Mesenchymal stem cell (in vitro differentiated cells and primary cell): Measurements from ENCODE around the gene ENTHD1.

ENCODE experiments used
- DNase-seq: peaks from one replicate; pipeline ENCODE4 v3.0.0-alpha.2; 2013
- H2AFZ ChIP-seq: one replicate; pipeline ENCODE4 v1.6.1; 2013; ENCODE audit warnings: low read depth, mild to moderate bottlenecking, control low read depth, inconsistent platforms, low read length, moderate library complexity
- H2AK5ac ChIP-seq: 2 replicates; pipeline ENCODE4 v1.6.1; 2013; ENCODE audit warnings: low read length, moderate library complexity, mild to moderate bottlenecking, inconsistent platforms; ENCODE audit not compliant: severe bottlenecking
- H2BK120ac ChIP-seq: one replicate; pipeline ENCODE4 v1.6.1; 2013; ENCODE audit warnings: low read depth, mild to moderate bottlenecking, inconsistent platforms, low read length, moderate library complexity
- H2BK12ac ChIP-seq, 2 experiments: one replicate each; pipeline ENCODE4 v1.6.1; 2013; ENCODE audit warnings: inconsistent platforms in 2 of 2, low read length in 2 of 2, mild to moderate bottlenecking in 2 of 2, moderate library complexity in 2 of 2, control low read depth in 1 of 2
- H2BK15ac ChIP-seq: one replicate; pipeline ENCODE4 v1.6.1; 2013; ENCODE audit warnings: mild to moderate bottlenecking, low read depth, inconsistent platforms; ENCODE audit not compliant: poor library complexity, severe bottlenecking
- H2BK5ac ChIP-seq: 2 replicates; pipeline ENCODE4 v1.6.1; 2013; ENCODE audit warnings: low read depth, mild to moderate bottlenecking, low read length, control low read depth, inconsistent platforms; ENCODE audit not compliant: poor library complexity, severe bottlenecking
- H3K14ac ChIP-seq, 2 experiments: one replicate each; pipeline ENCODE4 v1.6.1; 2013; ENCODE audit warnings: inconsistent platforms in 2 of 2, low read length in 2 of 2, control low read depth in 1 of 2, mild to moderate bottlenecking in 1 of 2, moderate library complexity in 1 of 2
- H3K18ac ChIP-seq, 2 experiments: one replicate each; pipeline ENCODE4 v1.6.1; 2013; ENCODE audit warnings: inconsistent platforms in 2 of 2, low read length in 2 of 2, control low read depth in 1 of 2, low read depth in 1 of 2, mild to moderate bottlenecking in 1 of 2
- H3K23ac ChIP-seq, 2 experiments: one replicate each; pipeline ENCODE4 v1.6.1; 2013; ENCODE audit warnings: inconsistent platforms in 2 of 2, low read length in 2 of 2, mild to moderate bottlenecking in 2 of 2, moderate library complexity in 2 of 2, control low read depth in 1 of 2
- H3K27ac ChIP-seq: 2 replicates; pipeline ENCODE4 v1.5.1; 2013; ENCODE audit warnings: mild to moderate bottlenecking, moderate library complexity, low read length, control low read depth, inconsistent platforms; ENCODE audit not compliant: poor library complexity, severe bottlenecking
- H3K27me3 ChIP-seq, 2 experiments: 2 replicates each; pipeline versions ENCODE4 v1.6.1 to v1.7.0; 2013; ENCODE audit warnings: low read length in 2 of 2, mild to moderate bottlenecking in 2 of 2, moderate library complexity in 2 of 2, control low read depth in 1 of 2, inconsistent platforms in 1 of 2; ENCODE audit not compliant: control insufficient read depth in 1 of 2, insufficient read depth in 1 of 2
- H3K36me3 ChIP-seq, 2 experiments: 2 replicates each; pipeline versions ENCODE4 v1.6.1 to v1.7.0; 2013; ENCODE audit warnings: low read length in 2 of 2, control low read depth in 1 of 2, inconsistent platforms in 1 of 2, low read depth in 1 of 2, mild to moderate bottlenecking in 1 of 2; ENCODE audit not compliant: insufficient read depth in 2 of 2, control insufficient read depth in 1 of 2
- H3K4ac ChIP-seq, 2 experiments: one replicate each; pipeline ENCODE4 v1.6.1; 2013; ENCODE audit warnings: inconsistent platforms in 2 of 2, low read length in 2 of 2, mild to moderate bottlenecking in 2 of 2, moderate library complexity in 2 of 2, control low read depth in 1 of 2, low read depth in 1 of 2
- H3K4me1 ChIP-seq: 2 replicates; pipeline ENCODE4 v1.6.1; 2013; ENCODE audit warnings: low read depth, low read length, control low read depth; ENCODE audit not compliant: control insufficient read depth, insufficient read depth
- H3K4me2 ChIP-seq: 2 replicates; pipeline ENCODE4 v1.6.1; 2013; ENCODE audit warnings: low read length, mild to moderate bottlenecking, inconsistent platforms; ENCODE audit not compliant: poor library complexity, severe bottlenecking
- H3K4me3 ChIP-seq, 2 experiments: 2 replicates each; pipeline versions ENCODE4 v1.5.1 to v1.7.0; 2013; ENCODE audit warnings: low read length in 2 of 2, mild to moderate bottlenecking in 2 of 2, control low read depth in 1 of 2, low read depth in 1 of 2; ENCODE audit not compliant: insufficient read depth in 1 of 2
- H3K79me1 ChIP-seq: replicated peaks from 2 replicates; pipeline ENCODE4 v1.6.1; 2013; ENCODE audit warnings: mild to moderate bottlenecking, control low read depth, low read length, inconsistent platforms; ENCODE audit not compliant: poor library complexity, severe bottlenecking
- H3K9ac ChIP-seq: 2 replicates; pipeline ENCODE4 v1.7.0; 2013; ENCODE audit warnings: mild to moderate bottlenecking, low read length, moderate library complexity
- H3K9me3 ChIP-seq: 2 replicates; pipeline ENCODE4 v1.7.0; 2013; ENCODE audit warnings: mild to moderate bottlenecking, low read length; ENCODE audit not compliant: control insufficient read depth
- H4K8ac ChIP-seq: one replicate; pipeline ENCODE4 v1.6.1; 2013; ENCODE audit warnings: inconsistent platforms, mild to moderate bottlenecking, low read length, moderate library complexity
- H4K91ac ChIP-seq: one replicate; pipeline ENCODE4 v1.6.1; 2013; ENCODE audit warnings: mild to moderate bottlenecking, low read length, inconsistent platforms
- WGBS: methylation state at CpG from one replicate; pipeline ENCODE4 v1.1.7; 2013; ENCODE audit warnings: mixed read lengths; 5-methylcytosine and 5-hydroxymethylcytosine counted together

The ENTHD1 gene

DNA sequence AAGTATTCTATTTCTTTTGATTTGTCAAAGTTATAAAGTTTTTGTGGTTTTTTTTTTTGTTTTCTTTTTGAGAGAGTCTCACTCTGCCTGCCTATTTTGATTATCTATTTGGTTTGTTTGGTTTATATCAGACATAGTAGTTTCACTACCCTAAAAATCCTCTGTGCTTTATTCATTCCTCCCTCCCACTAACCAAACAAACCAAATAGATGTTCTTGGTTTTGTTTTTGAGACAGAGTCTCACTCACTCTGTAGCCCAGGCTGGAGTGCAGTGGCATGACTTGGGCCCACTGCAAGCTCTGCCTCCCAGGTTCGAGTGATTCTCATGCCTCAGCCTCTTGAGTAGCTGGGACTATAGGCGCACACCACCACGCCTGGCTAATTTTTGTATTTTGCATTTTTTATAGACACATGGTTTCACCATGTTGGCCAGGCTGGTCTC is 67.9 kb downstream of the ENTHD1 start:
- Histone ChIP-seq H3K27me3 (peaks cover 5 to 10% of the 10 kb centered on the region in 2 experiments), H2AK5ac (no peak overlapping the region), H3K14ac (no peak overlapping the region), H3K9me3 (no peaks in the 10 kb centered on the region), H3K18ac (no peak overlapping the region), H3K27ac (no peak overlapping the region), H4K91ac (no peak overlapping the region), H3K4me3 (no peak overlapping the region), H2AFZ (no peak overlapping the region), H3K4me1 (no peaks in the 10 kb centered on the region), H2BK120ac (no peak overlapping the region), H3K4me2 (no peak overlapping the region), H3K23ac (no peak overlapping the region), H3K79me1 (no peaks in the 10 kb centered on the region), H2BK5ac (no peak overlapping the region), H3K9ac (no peak overlapping the region), H4K8ac (no peak overlapping the region), H3K4ac (no peak overlapping the region), H2BK15ac (no peak overlapping the region), H3K36me3 (no peaks in the 10 kb centered on the region), H2BK12ac (no peak overlapping the region)
- DNase-seq: no peak
- 83% methylated on average over 3 of the region's 3 CpGs for WGBS

DNA sequence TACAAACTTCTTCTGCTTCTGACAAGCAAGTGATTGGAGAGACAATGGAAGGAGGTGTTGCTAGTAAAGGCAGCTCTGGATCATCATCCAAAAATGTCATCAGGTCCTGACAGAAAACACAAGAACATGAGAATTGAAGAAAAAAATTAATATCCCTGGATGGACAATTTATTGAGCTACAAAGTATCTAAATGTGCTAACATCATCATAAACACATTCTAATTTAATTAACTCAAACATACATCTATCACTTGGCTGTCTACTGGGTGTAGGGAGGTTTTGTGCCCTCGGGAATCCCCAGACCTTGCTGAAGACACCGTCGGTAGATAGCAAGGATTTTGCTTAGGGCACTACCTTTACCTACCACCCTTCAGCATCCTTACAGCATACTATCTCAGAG is 72.6 kb downstream of the ENTHD1 start:
- Histone ChIP-seq H2BK120ac (no peak overlapping the region), H3K23ac (no peak overlapping the region), H2BK12ac (no peak overlapping the region), H3K4me2 (no peak overlapping the region), H3K9me3 (no peaks in the 10 kb centered on the region), H3K14ac (no peak overlapping the region), H3K27me3 (peaks cover 0 to 3% of the 10 kb centered on the region in 2 experiments), H3K9ac (no peak overlapping the region), H4K91ac (no peak overlapping the region), H2AK5ac (no peak overlapping the region), H3K36me3 (no peaks in the 10 kb centered on the region), H2BK5ac (no peak overlapping the region), H2BK15ac (no peak overlapping the region), H3K18ac (no peak overlapping the region), H2AFZ (no peak overlapping the region), H4K8ac (no peak overlapping the region), H3K4me1 (peaks cover 2% of the 10 kb centered on the region), H3K27ac (no peak overlapping the region), H3K4ac (no peak overlapping the region), H3K79me1 (no peaks in the 10 kb centered on the region), H3K4me3 (no peak overlapping the region)
- WGBS: 94% methylated on average over 3 of the region's 3 CpGs
- no peak for DNase-seq

DNA sequence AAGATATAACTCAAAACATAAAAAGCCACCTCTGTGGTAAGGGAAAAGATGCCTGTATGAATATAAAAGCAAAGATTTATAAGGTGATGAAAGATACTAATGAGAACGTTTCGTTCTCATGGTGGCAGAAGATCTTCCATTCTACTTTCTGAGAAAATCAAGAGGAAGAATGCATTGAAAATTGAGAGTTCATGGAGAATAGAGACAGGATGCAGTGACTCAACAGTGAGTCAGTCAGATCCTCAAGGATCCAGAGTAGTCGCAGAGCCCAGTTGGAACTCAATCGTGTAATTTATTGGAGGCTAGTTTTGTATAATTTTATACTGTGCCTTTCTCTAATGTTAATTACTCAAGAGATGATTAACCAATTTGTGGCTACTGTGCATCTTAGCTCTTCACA is 73.3 kb downstream of the ENTHD1 start:
- Histone ChIP-seq H3K9ac (no peak overlapping the region), H2BK5ac (no peak overlapping the region), H2BK15ac (no peak overlapping the region), H3K27me3 (peaks cover 0 to 3% of the 10 kb centered on the region in 2 experiments), H3K4me3 (no peak overlapping the region), H3K14ac (no peak overlapping the region), H3K4me2 (no peak overlapping the region), H2BK12ac (no peak overlapping the region), H3K27ac (no peak overlapping the region), H2AFZ (no peak overlapping the region), H3K4me1 (peaks cover 2% of the 10 kb centered on the region), H4K91ac (no peak overlapping the region), H3K23ac (no peak overlapping the region), H3K4ac (no peak overlapping the region), H3K79me1 (no peaks in the 10 kb centered on the region), H3K9me3 (no peaks in the 10 kb centered on the region), H3K18ac (no peak overlapping the region), H3K36me3 (no peaks in the 10 kb centered on the region), H4K8ac (no peak overlapping the region), H2BK120ac (no peak overlapping the region), H2AK5ac (no peak overlapping the region)
- under 1% methylated on average over 2 of the region's 4 CpGs for WGBS
- DNase-seq: peak; percentile 85

DNA sequence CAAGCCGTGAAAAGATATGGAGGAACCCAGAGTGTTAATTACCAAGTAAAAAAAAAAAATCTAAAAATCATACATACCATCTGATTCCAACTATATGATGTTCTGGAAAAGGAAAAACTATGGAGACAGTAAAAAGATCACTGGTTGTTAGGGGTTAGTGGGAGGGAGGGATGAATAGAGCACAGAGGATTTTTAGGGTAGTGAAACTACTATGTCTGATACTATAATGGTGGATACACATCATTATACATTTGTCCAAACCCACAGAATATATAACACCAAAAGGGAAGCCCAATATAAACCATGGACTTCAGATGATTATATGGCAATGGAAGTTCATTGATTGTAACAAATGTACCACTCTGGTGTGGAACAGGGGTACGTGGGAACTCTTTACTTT is 74.1 kb downstream of the ENTHD1 start:
- Histone ChIP-seq H3K27me3 (peaks cover 0 to 3% of the 10 kb centered on the region in 2 experiments), H3K23ac (no peak overlapping the region), H3K9me3 (no peaks in the 10 kb centered on the region), H3K14ac (no peak overlapping the region), H3K18ac (no peak overlapping the region), H2AK5ac (no peak overlapping the region), H2BK12ac (no peak overlapping the region), H3K4me2 (no peak overlapping the region), H4K8ac (no peak overlapping the region), H3K4me1 (peaks cover 2% of the 10 kb centered on the region), H3K4ac (no peak overlapping the region), H2AFZ (no peak overlapping the region), H2BK120ac (no peak overlapping the region), H2BK15ac (no peak overlapping the region), H3K36me3 (no peaks in the 10 kb centered on the region), H3K9ac (no peak overlapping the region), H3K4me3 (no peak overlapping the region), H3K79me1 (no peaks in the 10 kb centered on the region), H4K91ac (no peak overlapping the region), H3K27ac (no peak overlapping the region), H2BK5ac (no peak overlapping the region)
- no peak for DNase-seq
- no CpG with 5 or more reads among the region's 2 CpGs for WGBS
